HEK293T (cell line): ENCODE data around the gene EBNA1BP2.
"Not testable (repeated sequence)": the region's sequence is repeated elsewhere in the genome, so short reads cannot be mapped to it uniquely, and the experiment has no call there.

Source experiments
- CTCF ChIA-PET: fragments of 350-600 bp; formaldehyde crosslinking; extraction: SDS; loops from one replicate; lab custom pipeline; 2021; ENCODE audit warnings: antibody characterized with exemption, inconsistent platforms; lab: Yijun Ruan, JAX
- POLR2A ChIA-PET: fragments of 350-600 bp; formaldehyde crosslinking; extraction: SDS; loops from one replicate; lab custom pipeline; 2020; ENCODE audit warnings: antibody characterized with exemption, inconsistent platforms; lab: Yijun Ruan, JAX
- DNase-seq: peaks from one replicate; pipeline ENCODE4 v3.0.0; 2012; ENCODE audit warnings: mixed read lengths; ENCODE audit errors: extremely low spot score
- ARNT ChIP-seq: fragments of 450-650 bp; IDR thresholded peaks from 2 replicates; pipeline ENCODE4 v1.6.1; 2017; ENCODE audit warnings: mild to moderate bottlenecking
- BHLHE40 ChIP-seq: fragments of 450-650 bp; IDR thresholded peaks from 2 replicates; pipeline ENCODE4 v1.6.1; 2016; ENCODE audit warnings: mild to moderate bottlenecking, moderate library complexity, borderline replicate concordance
- CTBP1 ChIP-seq: fragments of 450-650 bp; IDR thresholded peaks from 2 replicates; pipeline ENCODE4 v1.6.1; 2016; ENCODE audit warnings: borderline replicate concordance
- ELF4 ChIP-seq: fragments of 450-650 bp; IDR thresholded peaks from 2 replicates; pipeline ENCODE4 v1.6.1; 2017; ENCODE audit warnings: antibody characterized with exemption
- FOXA1 ChIP-seq: fragments of 450-650 bp; IDR thresholded peaks from 2 replicates; pipeline ENCODE4 v1.6.1; 2016; ENCODE audit warnings: mild to moderate bottlenecking
- FOXK2 ChIP-seq: fragments of 450-650 bp; IDR thresholded peaks from 2 replicates; pipeline ENCODE4 v1.6.1; 2016; ENCODE audit warnings: mild to moderate bottlenecking
- FOXM1 ChIP-seq: fragments of 450-650 bp; IDR thresholded peaks from 2 replicates; pipeline ENCODE4 v1.6.1; 2017; ENCODE audit warnings: mild to moderate bottlenecking, borderline replicate concordance
- HDGF ChIP-seq: fragments of 450-650 bp; IDR thresholded peaks from 2 replicates; pipeline ENCODE4 v1.6.1; 2017; ENCODE audit warnings: antibody characterized with exemption, borderline replicate concordance
- L3MBTL2 ChIP-seq: fragments of 450-650 bp; conservative IDR thresholded peaks from 2 replicates; pipeline ENCODE4 v1.6.1; 2016; ENCODE audit warnings: mild to moderate bottlenecking
- LEF1 ChIP-seq: fragments of 450-650 bp; IDR thresholded peaks from 2 replicates; pipeline ENCODE4 v1.6.1; 2017; ENCODE audit warnings: mild to moderate bottlenecking, borderline replicate concordance
- NFRKB ChIP-seq: fragments of 450-650 bp; IDR thresholded peaks from 2 replicates; pipeline ENCODE4 v1.6.1; 2016; ENCODE audit warnings: mild to moderate bottlenecking, moderate library complexity
- PKNOX1 ChIP-seq: fragments of 450-650 bp; IDR thresholded peaks from 2 replicates; pipeline ENCODE4 v1.6.1; 2016
- SP1 ChIP-seq: fragments of 450-650 bp; IDR thresholded peaks from 2 replicates; pipeline ENCODE4 v1.6.1; 2017
- SUZ12 ChIP-seq: fragments of 450-650 bp; IDR thresholded peaks from 2 replicates; pipeline ENCODE4 v1.6.1; 2016; ENCODE audit warnings: mild to moderate bottlenecking
- TARDBP ChIP-seq: fragments of 450-650 bp; IDR thresholded peaks from 2 replicates; pipeline ENCODE4 v1.6.1; 2016
- ZNF384 ChIP-seq: fragments of 450-650 bp; IDR thresholded peaks from 2 replicates; pipeline ENCODE4 v1.6.1; 2016

EBNA1BP2 gene

DNA sequence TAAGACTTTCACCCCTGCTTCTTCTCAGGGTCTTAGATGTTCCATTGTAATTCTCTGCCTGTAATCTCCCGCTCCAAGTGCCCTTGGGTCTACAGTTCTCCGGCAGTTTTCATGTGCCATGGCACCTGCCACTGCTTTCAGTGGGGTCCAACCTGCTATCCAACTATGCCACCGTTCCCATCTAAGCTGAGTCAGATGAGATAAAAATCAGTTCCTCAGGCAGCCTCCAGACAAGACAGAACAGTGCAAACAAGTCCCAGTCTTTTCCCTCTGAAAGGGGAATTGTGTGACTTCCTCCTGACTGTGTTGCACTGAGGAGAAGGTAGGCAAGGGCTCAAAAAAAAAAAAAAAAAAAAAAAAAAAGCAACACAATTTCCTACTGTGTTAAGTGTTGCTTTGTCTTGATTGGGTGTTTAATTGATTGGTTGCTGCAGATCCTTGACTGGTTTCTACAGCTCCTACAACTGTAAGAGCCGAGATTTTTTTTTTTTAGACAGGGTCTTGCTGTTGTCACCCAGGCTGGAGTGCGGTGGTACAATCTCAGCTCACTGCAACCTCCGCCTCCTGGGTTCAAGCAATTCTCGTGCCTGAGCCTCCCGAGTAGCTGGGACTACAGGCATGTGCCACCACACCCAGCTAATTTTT, 50.7 kb downstream of the EBNA1BP2 start:
- TF ChIP-seq HDGF (no peak), CTBP1 (no peak), ZNF384 (no peak), ARNT (no peak), LEF1 (no peak), ELF4 (no peak), SP1 (no peak), FOXA1 (no peak), TARDBP (no peak), PKNOX1 (no peak), FOXM1 (no peak), FOXK2 (no peak), L3MBTL2 (no peak), SUZ12 (no peak), NFRKB (no peak), BHLHE40 (no peak)
- ChIA-PET POLR2A (interaction anchor here (0.9 kb wide), 1 partner anchor 275 kb away, joined by 3 read pairs; the partner anchor contains the start of gene ZNF691), CTCF (interaction anchor here (0.6 kb wide), 1 partner anchor 48 kb away, joined by 3 read pairs; no protein-coding TSS in a partner anchor)
- no peak for DNase-seq

DNA sequence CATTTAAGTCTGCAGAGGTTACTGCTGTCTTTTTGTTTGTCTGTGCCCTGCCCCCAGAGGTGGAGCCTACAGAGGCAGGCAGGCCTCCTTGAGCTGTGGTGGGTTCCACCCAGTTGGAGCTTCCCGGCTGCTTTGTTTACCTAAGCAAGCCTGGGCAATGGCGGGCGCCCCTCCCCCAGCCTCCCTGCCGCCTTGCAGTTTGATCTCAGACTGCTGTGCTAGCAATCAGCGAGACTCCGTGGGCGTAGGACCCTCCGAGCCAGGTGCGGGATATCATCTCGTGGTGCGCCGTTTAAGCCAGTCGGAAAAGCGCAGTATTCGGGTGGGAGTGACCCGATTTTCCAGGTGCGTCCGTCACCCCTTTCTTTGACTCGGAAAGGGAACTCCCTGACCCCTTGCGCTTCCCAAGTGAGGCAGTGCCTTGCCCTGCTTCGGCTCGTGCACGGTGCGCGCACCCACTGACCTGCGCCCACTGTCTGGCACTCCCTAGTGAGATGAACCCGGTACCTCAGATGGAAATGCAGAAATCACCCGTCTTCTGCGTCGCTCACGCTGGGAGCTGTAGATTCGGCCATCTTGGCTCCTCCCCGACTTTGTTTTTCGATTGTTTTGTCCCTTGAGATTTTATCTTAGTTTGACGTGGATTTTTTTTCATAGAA, 52.0 kb downstream of the EBNA1BP2 start:
- TF ChIP-seq L3MBTL2 (peak; percentile 78), NFRKB (peak; percentile 50)
- POLR2A ChIA-PET, DNase-seq, CTCF ChIA-PET: not testable (repeated sequence)
